Measurements from ENCODE around the gene PCDH9. TPM values are rescaled to one million over a fixed set of nuclear protein-coding genes. Genes with fewer than 3 reads are reported as not detected.

Gene PCDH9
- polyA plus RNA-seq, 4 donors, result 0.27 to 1.1 (median 0.72) TPM; not detected in 1

DNA sequence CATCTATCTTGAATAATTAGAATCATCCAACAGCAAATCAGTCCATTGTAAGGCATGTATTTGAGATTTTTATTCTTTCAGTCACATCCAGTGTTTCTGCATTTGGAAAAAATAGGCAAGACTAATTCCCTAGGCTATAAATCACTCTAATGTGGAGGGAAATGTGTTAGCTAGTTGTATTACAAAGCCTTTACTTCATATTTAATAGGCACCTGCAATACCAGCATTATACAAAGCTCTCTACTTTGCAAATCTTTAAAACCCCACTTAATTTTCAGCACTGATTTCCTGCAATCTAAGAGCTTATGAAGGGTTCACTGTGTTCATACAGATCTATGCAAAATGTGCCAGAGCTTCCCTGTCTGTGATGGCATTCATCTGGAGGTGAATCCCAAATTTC, 12.3 kb downstream of the PCDH9 start:
- no peaks in the 10 kb centered on the region for H3K27me3 ChIP-seq (ENCODE audit: control insufficient read depth in 3 of 3, insufficient read depth in 3 of 3, low read length in 3 of 3)
- no peak overlapping the region for H3K4me3 ChIP-seq (ENCODE audit: low read depth in 1 of 3, low read length in 3 of 3)
- no peaks in the 10 kb centered on the region for H3K9me3 ChIP-seq (ENCODE audit: control insufficient read depth in 2 of 2, insufficient read depth in 1 of 2, low read depth in 1 of 2, low read length in 1 of 2)
- FAIRE-seq (no peak), DNase-seq (no peak)
- no peaks in the 10 kb centered on the region for H3K36me3 ChIP-seq (ENCODE audit: control insufficient read depth in 3 of 3, insufficient read depth in 2 of 3, low read depth in 1 of 3, low read length in 3 of 3)
- no peaks in the 10 kb centered on the region for H3K4me1 ChIP-seq (ENCODE audit: control insufficient read depth in 3 of 3, insufficient read depth in 2 of 3, low read depth in 1 of 3, low read length in 2 of 3)
- no peak overlapping the region for H3K27ac ChIP-seq (ENCODE audit: low read depth in 1 of 3, low read length in 2 of 3)

DNA sequence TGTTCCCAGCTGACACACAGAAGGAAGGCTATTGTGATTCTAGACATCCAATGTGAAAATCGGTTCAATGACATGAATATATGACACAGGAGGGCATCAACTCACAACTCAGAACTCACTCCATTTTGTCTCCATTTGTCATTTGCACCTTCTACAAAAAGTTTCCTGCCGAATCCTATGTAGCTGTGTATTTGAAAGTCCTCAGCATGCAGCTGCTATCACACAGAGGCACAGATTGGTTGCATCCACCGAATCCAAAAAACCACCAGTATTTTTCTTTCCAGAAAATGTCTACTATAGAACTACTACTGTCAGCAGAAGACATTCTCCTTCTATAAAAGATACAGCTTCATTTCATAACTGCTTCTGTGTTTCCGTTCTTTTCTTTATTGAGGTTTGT, 13.3 kb downstream of the PCDH9 start:
- no peak for DNase-seq
- no peaks in the 10 kb centered on the region for H3K27me3 ChIP-seq (ENCODE audit: control insufficient read depth in 3 of 3, insufficient read depth in 3 of 3, low read length in 3 of 3)
- H3K4me1 ChIP-seq (ENCODE audit: control insufficient read depth in 3 of 3, insufficient read depth in 2 of 3, low read depth in 1 of 3, low read length in 2 of 3), result no peaks in the 10 kb centered on the region
- H3K4me3 ChIP-seq (ENCODE audit: low read depth in 1 of 3, low read length in 3 of 3), result no peak overlapping the region
- no peaks in the 10 kb centered on the region for H3K9me3 ChIP-seq (ENCODE audit: control insufficient read depth in 2 of 2, insufficient read depth in 1 of 2, low read depth in 1 of 2, low read length in 1 of 2)
- FAIRE-seq, result no peak
- H3K27ac ChIP-seq (ENCODE audit: low read depth in 1 of 3, low read length in 2 of 3), result no peak overlapping the region
- 80 to 87% (median 82%) methylated on average over 4 of the region's 4 CpGs for WGBS, 3 donors
- no peaks in the 10 kb centered on the region for H3K36me3 ChIP-seq (ENCODE audit: control insufficient read depth in 3 of 3, insufficient read depth in 2 of 3, low read depth in 1 of 3, low read length in 3 of 3)

DNA sequence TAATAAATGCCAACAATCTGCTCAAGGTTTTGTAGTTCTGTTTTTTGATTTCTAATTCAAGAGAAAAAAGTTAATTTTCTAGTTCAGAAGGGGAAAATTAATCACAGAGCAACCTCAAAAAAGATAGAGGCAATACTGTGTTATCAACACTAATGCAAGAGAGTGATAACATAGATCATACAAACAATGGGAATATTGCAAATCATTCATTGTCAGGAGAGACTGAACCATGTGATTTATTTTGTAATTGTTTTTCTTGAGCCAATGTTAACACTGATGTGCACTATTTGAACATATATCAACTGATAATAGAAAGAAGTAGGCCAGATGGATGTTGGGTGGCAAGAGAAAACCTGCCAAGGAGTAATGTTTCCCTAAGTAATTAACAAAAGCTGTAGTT, 19.9 kb downstream of the PCDH9 start:
- DNase-seq (no peak), FAIRE-seq (no peak)
- H3K36me3 ChIP-seq (ENCODE audit: control insufficient read depth in 3 of 3, insufficient read depth in 2 of 3, low read depth in 1 of 3, low read length in 3 of 3), result no peaks in the 10 kb centered on the region
- no peak overlapping the region for H3K4me3 ChIP-seq (ENCODE audit: low read depth in 1 of 3, low read length in 3 of 3)
- no peaks in the 10 kb centered on the region for H3K27me3 ChIP-seq (ENCODE audit: control insufficient read depth in 3 of 3, insufficient read depth in 3 of 3, low read length in 3 of 3)
- no peaks in the 10 kb centered on the region for H3K4me1 ChIP-seq (ENCODE audit: control insufficient read depth in 3 of 3, insufficient read depth in 2 of 3, low read depth in 1 of 3, low read length in 2 of 3)
- H3K27ac ChIP-seq (ENCODE audit: low read depth in 1 of 3, low read length in 2 of 3), result no peak overlapping the region
- H3K9me3 ChIP-seq (ENCODE audit: control insufficient read depth in 2 of 2, insufficient read depth in 1 of 2, low read depth in 1 of 2, low read length in 1 of 2), result no peaks in the 10 kb centered on the region

DNA sequence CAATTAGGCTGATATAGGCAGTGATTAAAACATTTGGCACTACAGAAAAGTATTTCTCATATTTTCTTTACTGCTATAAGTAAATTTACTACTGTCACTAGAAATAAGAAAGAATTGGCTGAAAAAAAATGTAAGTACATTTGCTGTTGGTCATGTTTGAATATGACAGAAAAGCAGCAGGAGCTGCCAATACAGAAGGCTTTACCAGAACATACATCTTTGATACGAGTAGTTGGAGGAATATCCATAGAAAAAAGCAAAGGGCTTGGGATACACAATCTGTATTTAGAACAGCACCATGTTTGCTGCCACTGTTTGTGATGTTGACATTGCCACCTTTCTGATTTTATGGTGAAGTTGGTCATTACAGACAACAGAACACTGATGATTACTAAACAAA, 21.6 kb downstream of the PCDH9 start:
- no peak for FAIRE-seq
- DNase-seq, result no peak
- H3K4me3 ChIP-seq (ENCODE audit: low read depth in 1 of 3, low read length in 3 of 3), result no peak overlapping the region
- no peaks in the 10 kb centered on the region for H3K9me3 ChIP-seq (ENCODE audit: control insufficient read depth in 2 of 2, insufficient read depth in 1 of 2, low read depth in 1 of 2, low read length in 1 of 2)
- H3K4me1 ChIP-seq (ENCODE audit: control insufficient read depth in 3 of 3, insufficient read depth in 2 of 3, low read depth in 1 of 3, low read length in 2 of 3), result no peaks in the 10 kb centered on the region
- H3K27ac ChIP-seq (ENCODE audit: low read depth in 1 of 3, low read length in 2 of 3), result no peak overlapping the region
- no peaks in the 10 kb centered on the region for H3K27me3 ChIP-seq (ENCODE audit: control insufficient read depth in 3 of 3, insufficient read depth in 3 of 3, low read length in 3 of 3)
- no peaks in the 10 kb centered on the region for H3K36me3 ChIP-seq (ENCODE audit: control insufficient read depth in 3 of 3, insufficient read depth in 2 of 3, low read depth in 1 of 3, low read length in 3 of 3)
- WGBS, 3 donors, result 48 to 59% (median 57%) methylated on average over 1 of the region's 1 CpG

DNA sequence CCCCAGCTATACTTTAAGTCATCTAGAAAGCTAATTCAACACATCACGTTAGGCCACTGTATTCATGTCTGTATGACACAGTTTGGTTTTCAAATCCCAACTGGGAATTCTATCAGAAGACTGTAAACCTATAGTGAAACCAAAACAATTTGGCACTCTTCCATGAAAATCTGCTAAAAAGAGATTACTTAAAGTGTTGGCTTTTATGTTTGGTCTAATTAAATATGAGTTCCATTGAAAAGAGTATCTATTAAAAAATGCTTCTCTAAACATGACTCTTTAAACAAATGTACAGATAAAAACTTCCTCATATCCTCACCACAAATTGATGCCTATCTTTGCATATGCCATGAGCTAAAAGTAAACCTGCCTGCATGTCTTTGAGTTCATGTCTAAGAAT, 25.4 kb downstream of the PCDH9 start:
- Histone ChIP-seq H3K4me1 (ENCODE audit: control insufficient read depth in 3 of 3, insufficient read depth in 2 of 3, low read depth in 1 of 3, low read length in 2 of 3) (no peaks in the 10 kb centered on the region), H3K4me3 (ENCODE audit: low read depth in 1 of 3, low read length in 3 of 3) (no peak overlapping the region), H3K27me3 (ENCODE audit: control insufficient read depth in 3 of 3, insufficient read depth in 3 of 3, low read length in 3 of 3) (no peaks in the 10 kb centered on the region), H3K9me3 (ENCODE audit: control insufficient read depth in 2 of 2, insufficient read depth in 1 of 2, low read depth in 1 of 2, low read length in 1 of 2) (no peaks in the 10 kb centered on the region), H3K36me3 (ENCODE audit: control insufficient read depth in 3 of 3, insufficient read depth in 2 of 3, low read depth in 1 of 3, low read length in 3 of 3) (no peaks in the 10 kb centered on the region), H3K27ac (ENCODE audit: low read depth in 1 of 3, low read length in 2 of 3) (no peak overlapping the region)
- 24 to 57% (median 36%) methylated on average over 1 of the region's 1 CpG for WGBS, 3 donors
- FAIRE-seq (no peak), DNase-seq (no peak)

DNA sequence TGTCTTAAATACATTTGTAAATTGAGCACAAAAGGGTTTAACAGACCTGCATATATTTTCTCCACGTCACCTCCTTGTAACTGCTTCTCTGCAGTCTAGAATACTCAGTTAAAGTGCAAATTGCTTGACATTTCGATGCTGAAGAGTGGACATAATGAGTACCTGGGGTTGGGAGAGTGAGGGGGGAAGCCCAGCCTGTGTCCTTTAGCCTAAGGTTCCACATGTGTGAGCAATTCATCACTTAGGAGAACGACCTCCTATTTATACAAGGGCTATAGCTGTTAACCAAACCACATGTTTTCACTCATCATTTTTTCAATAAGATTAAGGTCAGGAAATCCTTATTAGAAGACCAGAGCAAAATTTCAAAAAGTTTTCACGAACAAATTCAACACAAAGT, 29.5 kb downstream of the PCDH9 start:
- no peak overlapping the region for H3K27ac ChIP-seq (ENCODE audit: low read depth in 1 of 3, low read length in 2 of 3)
- no peaks in the 10 kb centered on the region for H3K36me3 ChIP-seq (ENCODE audit: control insufficient read depth in 3 of 3, insufficient read depth in 2 of 3, low read depth in 1 of 3, low read length in 3 of 3)
- no peaks in the 10 kb centered on the region for H3K9me3 ChIP-seq (ENCODE audit: control insufficient read depth in 2 of 2, insufficient read depth in 1 of 2, low read depth in 1 of 2, low read length in 1 of 2)
- no peaks in the 10 kb centered on the region for H3K4me1 ChIP-seq (ENCODE audit: control insufficient read depth in 3 of 3, insufficient read depth in 2 of 3, low read depth in 1 of 3, low read length in 2 of 3)
- DNase-seq, result no peak
- no peak overlapping the region for H3K4me3 ChIP-seq (ENCODE audit: low read depth in 1 of 3, low read length in 3 of 3)
- H3K27me3 ChIP-seq (ENCODE audit: control insufficient read depth in 3 of 3, insufficient read depth in 3 of 3, low read length in 3 of 3), result no peaks in the 10 kb centered on the region
- FAIRE-seq, result no peak
- 45 to 61% (median 51%) methylated on average over 4 of the region's 4 CpGs for WGBS, 3 donors

DNA sequence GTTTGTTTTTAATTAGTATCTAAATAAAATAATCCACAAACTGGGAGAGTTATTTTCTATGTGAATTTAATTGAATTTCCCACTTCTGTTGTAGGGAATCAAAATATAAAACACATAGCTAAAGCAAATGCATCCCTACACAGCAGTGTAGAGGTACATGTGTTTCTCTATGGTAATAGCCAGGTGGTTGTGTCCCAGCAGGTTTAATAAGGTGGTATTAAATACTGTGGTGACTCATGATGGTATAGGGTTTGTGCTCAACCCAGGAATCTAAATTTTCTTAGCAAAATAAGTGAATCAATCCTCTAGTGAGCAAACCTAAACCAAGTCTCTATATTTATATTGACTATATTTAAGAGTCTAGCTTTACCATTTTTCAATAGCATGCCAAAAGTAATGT, 30.0 kb downstream of the PCDH9 start:
- Histone ChIP-seq H3K9me3 (ENCODE audit: control insufficient read depth in 2 of 2, insufficient read depth in 1 of 2, low read depth in 1 of 2, low read length in 1 of 2) (no peaks in the 10 kb centered on the region), H3K27me3 (ENCODE audit: control insufficient read depth in 3 of 3, insufficient read depth in 3 of 3, low read length in 3 of 3) (no peaks in the 10 kb centered on the region), H3K27ac (ENCODE audit: low read depth in 1 of 3, low read length in 2 of 3) (no peak overlapping the region), H3K4me1 (ENCODE audit: control insufficient read depth in 3 of 3, insufficient read depth in 2 of 3, low read depth in 1 of 3, low read length in 2 of 3) (no peaks in the 10 kb centered on the region), H3K4me3 (ENCODE audit: low read depth in 1 of 3, low read length in 3 of 3) (no peak overlapping the region), H3K36me3 (ENCODE audit: control insufficient read depth in 3 of 3, insufficient read depth in 2 of 3, low read depth in 1 of 3, low read length in 3 of 3) (no peaks in the 10 kb centered on the region)
- FAIRE-seq (no peak), DNase-seq (no peak)

DNA sequence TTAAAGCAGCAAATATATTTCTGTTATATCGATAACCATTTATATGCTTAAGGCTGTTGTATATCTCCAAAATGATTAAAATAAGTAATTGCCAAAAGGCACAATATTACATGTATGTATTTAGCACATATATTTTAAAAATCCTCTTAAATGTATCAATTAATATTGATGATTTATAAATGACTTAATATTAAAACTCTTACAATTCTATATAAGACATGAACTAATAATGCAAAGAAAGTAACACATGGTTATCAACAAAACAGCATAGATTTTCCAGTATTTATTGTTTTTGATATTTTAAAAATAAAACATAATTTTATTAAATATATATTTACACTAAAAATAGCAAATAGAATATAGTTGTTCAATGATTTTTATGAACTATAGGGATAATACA, 32.4 kb downstream of the PCDH9 start:
- Histone ChIP-seq H3K4me3 (ENCODE audit: low read depth in 1 of 3, low read length in 3 of 3) (no peak overlapping the region), H3K27ac (ENCODE audit: low read depth in 1 of 3, low read length in 2 of 3) (no peak overlapping the region), H3K36me3 (ENCODE audit: control insufficient read depth in 3 of 3, insufficient read depth in 2 of 3, low read depth in 1 of 3, low read length in 3 of 3) (no peaks in the 10 kb centered on the region), H3K4me1 (ENCODE audit: control insufficient read depth in 3 of 3, insufficient read depth in 2 of 3, low read depth in 1 of 3, low read length in 2 of 3) (no peaks in the 10 kb centered on the region), H3K9me3 (ENCODE audit: control insufficient read depth in 2 of 2, insufficient read depth in 1 of 2, low read depth in 1 of 2, low read length in 1 of 2) (no peaks in the 10 kb centered on the region), H3K27me3 (ENCODE audit: control insufficient read depth in 3 of 3, insufficient read depth in 3 of 3, low read length in 3 of 3) (no peaks in the 10 kb centered on the region)
- DNase-seq, result no peak
- 91 to 95% (median 92%) methylated on average over 1 of the region's 1 CpG for WGBS, 3 donors
- peak; percentile 92 for FAIRE-seq

DNA sequence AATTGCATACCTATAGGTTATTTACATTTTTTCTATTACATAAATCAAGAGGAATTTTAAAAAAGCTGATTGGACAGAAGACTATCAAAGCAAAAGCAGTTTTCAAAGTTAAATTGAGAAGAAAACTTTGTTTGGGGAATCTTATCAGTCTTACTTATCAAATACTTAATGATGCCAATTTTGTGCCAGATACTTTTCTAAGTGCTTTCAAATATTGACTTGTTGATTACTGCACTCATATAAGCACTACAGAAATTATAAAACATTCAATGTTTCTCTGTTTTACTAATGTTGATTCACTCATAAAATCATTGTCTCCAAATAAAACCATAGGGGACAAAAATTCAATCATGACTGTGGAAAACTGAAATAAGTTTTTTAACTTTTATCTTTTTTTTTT, 36.2 kb downstream of the PCDH9 start:
- Histone ChIP-seq H3K27ac (ENCODE audit: low read depth in 1 of 3, low read length in 2 of 3) (no peak overlapping the region), H3K4me3 (ENCODE audit: low read depth in 1 of 3, low read length in 3 of 3) (no peak overlapping the region), H3K9me3 (ENCODE audit: control insufficient read depth in 2 of 2, insufficient read depth in 1 of 2, low read depth in 1 of 2, low read length in 1 of 2) (no peaks in the 10 kb centered on the region), H3K4me1 (ENCODE audit: control insufficient read depth in 3 of 3, insufficient read depth in 2 of 3, low read depth in 1 of 3, low read length in 2 of 3) (no peaks in the 10 kb centered on the region), H3K36me3 (ENCODE audit: control insufficient read depth in 3 of 3, insufficient read depth in 2 of 3, low read depth in 1 of 3, low read length in 3 of 3) (no peaks in the 10 kb centered on the region), H3K27me3 (ENCODE audit: control insufficient read depth in 3 of 3, insufficient read depth in 3 of 3, low read length in 3 of 3) (no peaks in the 10 kb centered on the region)
- DNase-seq (no peak), FAIRE-seq (peak; percentile 49)

Data from small intestine (tissue), 7 donors.